ENCODE data around the gene MLH1.

DNA sequence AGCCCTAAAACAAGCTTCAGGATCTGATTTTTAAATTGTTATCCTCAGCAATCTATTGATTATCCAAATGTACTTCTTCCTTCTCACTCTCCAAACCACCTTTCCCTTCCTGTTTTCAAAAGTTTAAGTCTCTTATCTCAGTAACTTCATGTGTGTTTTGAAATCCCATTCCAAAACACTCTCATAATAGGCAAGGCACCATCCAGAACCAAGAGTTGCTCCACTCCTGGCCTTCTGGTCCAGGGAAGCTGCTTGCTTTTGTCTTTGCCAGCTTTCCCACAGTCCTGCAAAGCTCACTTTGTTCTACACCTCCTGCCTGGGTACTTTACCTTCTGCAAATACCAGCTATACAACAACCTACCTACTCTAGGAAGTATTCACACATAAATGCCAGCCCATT is 63.5 kb downstream of the MLH1 start:
- TF ChIP-seq EZH2 (IDR thresholded peaks at IDR 0.05; ENCODE audit: borderline replicate concordance) (no peak), EZH2phosphoT487 (IDR thresholded peaks at IDR 0.05; ENCODE audit: low read depth, severe bottlenecking, unreplicated experiment) (no peak)
- TF ChIP-seq, protein P1, sequence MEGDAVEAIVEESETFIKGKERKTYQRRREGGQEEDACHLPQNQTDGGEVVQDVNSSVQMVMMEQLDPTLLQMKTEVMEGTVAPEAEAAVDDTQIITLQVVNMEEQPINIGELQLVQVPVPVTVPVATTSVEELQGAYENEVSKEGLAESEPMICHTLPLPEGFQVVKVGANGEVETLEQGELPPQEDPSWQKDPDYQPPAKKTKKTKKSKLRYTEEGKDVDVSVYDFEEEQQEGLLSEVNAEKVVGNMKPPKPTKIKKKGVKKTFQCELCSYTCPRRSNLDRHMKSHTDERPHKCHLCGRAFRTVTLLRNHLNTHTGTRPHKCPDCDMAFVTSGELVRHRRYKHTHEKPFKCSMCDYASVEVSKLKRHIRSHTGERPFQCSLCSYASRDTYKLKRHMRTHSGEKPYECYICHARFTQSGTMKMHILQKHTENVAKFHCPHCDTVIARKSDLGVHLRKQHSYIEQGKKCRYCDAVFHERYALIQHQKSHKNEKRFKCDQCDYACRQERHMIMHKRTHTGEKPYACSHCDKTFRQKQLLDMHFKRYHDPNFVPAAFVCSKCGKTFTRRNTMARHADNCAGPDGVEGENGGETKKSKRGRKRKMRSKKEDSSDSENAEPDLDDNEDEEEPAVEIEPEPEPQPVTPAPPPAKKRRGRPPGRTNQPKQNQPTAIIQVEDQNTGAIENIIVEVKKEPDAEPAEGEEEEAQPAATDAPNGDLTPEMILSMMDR (IDR thresholded peaks at IDR 0.05; ENCODE audit: poor library complexity): no peak

Data from hepatocyte (in vitro differentiated cells).